GM12878 (cell line): ENCODE measurements around the gene TIMP3. TPM values are rescaled to one million over a fixed set of nuclear protein-coding genes. Genes with fewer than 3 reads are reported as not detected.
A peak's percentile ranks its signal among the peaks of the same experiment; 100 is the strongest.

Source experiments
- ATAC-seq: fragments of 200-7000 bp; cut with Tn5 transposase; 3 replicates; pipeline ENCODE4 v1.9.1; 2020; ENCODE audit warnings: mild to moderate bottlenecking, moderate library complexity
- BruUV-seq: library from RNA; stranded (reverse); fragments of 400-500 nt; replicated peaks from 2 replicates; lab custom pipeline; 2021; lab: Mats Ljungman, UMichigan
- CTCF ChIA-PET: fragments of 300-600 bp; sonication (Branson Sonifier 250); formaldehyde crosslinking; extraction: SDS; loops from one replicate; lab custom pipeline; 2021; ENCODE audit warnings: inconsistent platforms; lab: Yijun Ruan, JAX
- POLR2A ChIA-PET: fragments of 350-600 bp; formaldehyde crosslinking; extraction: SDS; loops from one replicate; lab custom pipeline; 2021; ENCODE audit warnings: inconsistent platforms; lab: Charles Lee
- RAD21 ChIA-PET: fragments of 300-600 bp; sonication (Branson Sonifier 250); formaldehyde crosslinking; loops from one replicate; lab custom pipeline; 2023; ENCODE audit warnings: antibody characterized with exemption; ENCODE audit not compliant: unreplicated experiment; lab: Charles Lee
- SMC1A ChIA-PET: fragments of 300-600 bp; sonication (Branson Sonifier 250); formaldehyde crosslinking; loops from one replicate; lab custom pipeline; 2023; ENCODE audit not compliant: unreplicated experiment, uncharacterized antibody; lab: Charles Lee
- DNase-seq: peaks from one replicate; pipeline ENCODE4 v3.0.0-alpha.2; 2011; ENCODE audit warnings: low read depth, low spot score
- FAIRE-seq: peaks from 3 replicates; lab custom pipeline; 2011; peaks lifted over from hg19 to GRCh38; lab: Jason Lieb, UNC
- H2AFZ ChIP-seq: 2 replicates; pipeline ENCODE4 v1.6.0; 2011; ENCODE audit warnings: low read depth, low read length, control low read depth; ENCODE audit not compliant: control insufficient read depth
- H3K27ac ChIP-seq: 2 replicates; pipeline ENCODE4 v1.5.1; 2011; ENCODE audit warnings: control low read depth; ENCODE audit not compliant: control insufficient read depth, insufficient read depth
- H3K27me3 ChIP-seq, 2 experiments: replicated peaks in 1 of 2; 2 replicates each; pipeline versions ENCODE4 v1.6.0 to v1.6.1; 2011; ENCODE audit warnings: low read length in 1 of 2; ENCODE audit not compliant: control insufficient read depth in 2 of 2, insufficient read depth in 2 of 2
- H3K36me3 ChIP-seq, 2 experiments: 2 replicates each; pipeline ENCODE4 v1.5.1; 2011; ENCODE audit warnings: low read length in 1 of 2; ENCODE audit not compliant: control insufficient read depth in 2 of 2, insufficient read depth in 2 of 2
- H3K4me1 ChIP-seq: 2 replicates; pipeline ENCODE4 v1.6.1; 2011; ENCODE audit warnings: mild to moderate bottlenecking, low read length, moderate library complexity, mixed read lengths; ENCODE audit not compliant: control insufficient read depth, insufficient read depth
- H3K4me2 ChIP-seq: 2 replicates; pipeline ENCODE4 v1.6.0; 2011; ENCODE audit warnings: control low read depth; ENCODE audit not compliant: control insufficient read depth, insufficient read depth
- H3K4me3 ChIP-seq: fragments of 200-600 bp; sonication (generic); 2 replicates; pipeline ENCODE4 v1.5.1; 2016
- H3K79me2 ChIP-seq: 2 replicates; pipeline ENCODE4 v1.6.0; 2011; ENCODE audit warnings: low read length; ENCODE audit not compliant: control insufficient read depth, insufficient read depth
- H3K9ac ChIP-seq: 2 replicates; pipeline ENCODE4 v1.8.0; 2011; ENCODE audit warnings: low read length, control low read depth, mixed read lengths; ENCODE audit not compliant: control insufficient read depth, insufficient read depth
- H3K9me3 ChIP-seq: replicated peaks from 3 replicates; pipeline ENCODE4 v1.5.1; 2011; ENCODE audit warnings: mild to moderate bottlenecking, low read length; ENCODE audit not compliant: control insufficient read depth, insufficient read depth
- H4K20me1 ChIP-seq: 2 replicates; pipeline ENCODE4 v1.6.0; 2011; ENCODE audit not compliant: control insufficient read depth, insufficient read depth
- GATAD2B ChIP-seq: fragments of 450-650 bp; conservative IDR thresholded peaks from 2 replicates; pipeline ENCODE4 v1.6.1; 2017; ENCODE audit warnings: low read depth, mild to moderate bottlenecking, moderate library complexity
- HDAC6 ChIP-seq: fragments of 200-600 bp; sonication (generic); IDR thresholded peaks from one replicate; pipeline ENCODE4 v1.8.0; 2017; ENCODE audit warnings: antibody characterized with exemption; ENCODE audit not compliant: unreplicated experiment
- MEF2B ChIP-seq: fragments of 450-650 bp; IDR thresholded peaks from 2 replicates; pipeline ENCODE4 v1.6.1; 2018; ENCODE audit warnings: mild to moderate bottlenecking, moderate library complexity; ENCODE audit not compliant: partially characterized antibody, poor library complexity, severe bottlenecking
- MTA3 ChIP-seq: IDR thresholded peaks from 2 replicates; pipeline ENCODE4 v1.6.1; 2012; ENCODE audit warnings: low read length, inconsistent platforms, borderline replicate concordance
- WGBS: methylation state at CpG from one replicate; pipeline ENCODE4 v1.1.6; 2016; ENCODE audit warnings: low lambda C conversion rate; ENCODE audit not compliant: insufficient replicate concordance, insufficient coverage; ENCODE audit errors: missing lambda C conversion rate; 5-methylcytosine and 5-hydroxymethylcytosine counted together
- in situ Hi-C: fragments of 300-500 bp; cut with MboI; formaldehyde crosslinking; loops from 9 replicates; pipeline ENCODE4 v1.14.3; 2018; ENCODE audit warnings: mixed read lengths
- intact Hi-C: fragments of 100-400 bp; cut with micrococcal nuclease; formaldehyde crosslinking; loops from one replicate; pipeline ENCODE4 v1.14.2; 2022; ENCODE audit not compliant: unreplicated experiment
- polyA plus RNA-seq, 11 experiments: library from polyadenylated mRNA; depleted of rRNA in 4 of 11; unstranded in 6 of 11; stranded (reverse) in 5 of 11; fragments of >200 nt; fragmentation: Nextera tagmentation in 4 of 11; fragmentation: Illumina TruSeq in 1 of 11; extraction: Ambion mirVana in 4 of 11; extraction: Trizol in 1 of 11; gene quantifications; 1 replicate in 1 of 11; 2 replicates in 10 of 11; pipeline versions ENCODE4 v1.2.1 to v1.2.3, GENCODE V29; 2011 to 2016; ENCODE audit warnings: inconsistent platforms in 2 of 11, missing spikeins in 2 of 11, low read depth in 1 of 11
- total RNA-seq, 4 experiments: library from RNA; depleted of rRNA in 3 of 4; stranded (reverse); fragments of >200 nt in 3 of 4; fragmentation: Illumina TruSeq in 1 of 4; extraction: Trizol in 1 of 4; gene quantifications; 2 replicates each; pipeline versions ENCODE4 v1.2.1 to v1.2.3, GENCODE V29; 2013 to 2021
- TF ChIP-seq, protein P1 (sequence below), 3 experiments: IDR thresholded peaks in 2 of 3; conservative IDR thresholded peaks in 1 of 3; 2 replicates each; pipeline ENCODE4 v1.5.1; 2011; ENCODE audit warnings: low read depth in 3 of 3, low read length in 3 of 3, mild to moderate bottlenecking in 3 of 3, control low read depth in 2 of 3, moderate library complexity in 2 of 3, inconsistent platforms in 1 of 3, mixed read lengths in 1 of 3; ENCODE audit not compliant: control insufficient read depth in 2 of 3, insufficient read depth in 1 of 3; ENCODE audit errors: extremely low read depth in 1 of 3

TIMP3 gene
- total and polyA plus RNA-seq, 10 of the 15 experiments (the other 5 are each of a cell fraction or from before 2014, with no cell fraction given): 0.01 to 0.74 (median 0.27) TPM; not detected in 5

DNA sequence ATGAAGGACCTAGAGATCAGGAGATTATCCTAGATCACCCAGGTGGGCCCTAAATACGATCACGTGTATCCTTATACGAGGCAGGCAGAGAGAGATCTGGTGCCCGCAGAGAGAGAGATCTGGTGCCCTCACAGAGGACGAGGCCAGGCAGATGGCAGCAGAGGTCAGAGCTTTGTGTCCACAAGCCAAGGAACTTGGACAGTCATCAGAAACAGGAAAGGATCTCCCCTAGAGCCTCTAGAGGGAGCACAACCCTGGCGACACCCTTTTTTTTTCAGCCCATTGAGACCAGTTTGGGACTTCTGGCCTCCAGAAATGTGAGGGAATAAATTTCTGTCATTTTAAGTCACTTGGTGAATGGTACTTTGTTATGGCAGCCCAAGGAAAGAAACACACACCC, 25.5 kb upstream of the TIMP3 start:
- BruUV-seq: no TSS peak
- Histone ChIP-seq H3K4me3 (no peak overlapping the region), H3K27me3 (no peaks in the 10 kb centered on the region), H2AFZ (no peak overlapping the region), H3K36me3 (no peaks in the 10 kb centered on the region), H3K9ac (no peak overlapping the region), H3K4me2 (no peak overlapping the region), H3K27ac (no peak overlapping the region), H3K79me2 (no peaks in the 10 kb centered on the region), H4K20me1 (no peaks in the 10 kb centered on the region), H3K9me3 (no peaks in the 10 kb centered on the region), H3K4me1 (no peaks in the 10 kb centered on the region)
- DNase-seq (no peak), FAIRE-seq (no peak), ATAC-seq (no peak)
- intact Hi-C loops: no loop called here
- WGBS: 22% methylated on average over 6 of the region's 6 CpGs
- SMC1A ChIA-PET: no interaction called here
- no peak for TF ChIP-seq GATAD2B
- TF ChIP-seq MTA3: no peak
- TF ChIP-seq, protein P1, sequence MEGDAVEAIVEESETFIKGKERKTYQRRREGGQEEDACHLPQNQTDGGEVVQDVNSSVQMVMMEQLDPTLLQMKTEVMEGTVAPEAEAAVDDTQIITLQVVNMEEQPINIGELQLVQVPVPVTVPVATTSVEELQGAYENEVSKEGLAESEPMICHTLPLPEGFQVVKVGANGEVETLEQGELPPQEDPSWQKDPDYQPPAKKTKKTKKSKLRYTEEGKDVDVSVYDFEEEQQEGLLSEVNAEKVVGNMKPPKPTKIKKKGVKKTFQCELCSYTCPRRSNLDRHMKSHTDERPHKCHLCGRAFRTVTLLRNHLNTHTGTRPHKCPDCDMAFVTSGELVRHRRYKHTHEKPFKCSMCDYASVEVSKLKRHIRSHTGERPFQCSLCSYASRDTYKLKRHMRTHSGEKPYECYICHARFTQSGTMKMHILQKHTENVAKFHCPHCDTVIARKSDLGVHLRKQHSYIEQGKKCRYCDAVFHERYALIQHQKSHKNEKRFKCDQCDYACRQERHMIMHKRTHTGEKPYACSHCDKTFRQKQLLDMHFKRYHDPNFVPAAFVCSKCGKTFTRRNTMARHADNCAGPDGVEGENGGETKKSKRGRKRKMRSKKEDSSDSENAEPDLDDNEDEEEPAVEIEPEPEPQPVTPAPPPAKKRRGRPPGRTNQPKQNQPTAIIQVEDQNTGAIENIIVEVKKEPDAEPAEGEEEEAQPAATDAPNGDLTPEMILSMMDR (IDR thresholded peaks at IDR 0.05 in 2 of 3, conservative IDR thresholded peaks at IDR 0.05 in 1 of 3; ENCODE audit: control insufficient read depth in 2 of 3, extremely low read depth in 1 of 3, insufficient read depth in 1 of 3, low read depth in 3 of 3, low read length in 3 of 3): 0 out of 6 replicates have a peak, but pooled peaks have one; percentile 4 to 36 (median 18)
- TF ChIP-seq MEF2B: no peak
- no peak for TF ChIP-seq HDAC6
- POLR2A ChIA-PET: no interaction called here
- in situ Hi-C loops: no loop called here
- RAD21 ChIA-PET: no interaction called here
- CTCF ChIA-PET: interaction anchor here (0.7 to 1.4 kb wide), 3 partner anchors 21 to 266 kb away, joined by 3 to 4 read pairs (median 3); no protein-coding TSS in a partner anchor
